Measurements from ENCODE around the gene ZSCAN20.

The ZSCAN20 gene

DNA sequence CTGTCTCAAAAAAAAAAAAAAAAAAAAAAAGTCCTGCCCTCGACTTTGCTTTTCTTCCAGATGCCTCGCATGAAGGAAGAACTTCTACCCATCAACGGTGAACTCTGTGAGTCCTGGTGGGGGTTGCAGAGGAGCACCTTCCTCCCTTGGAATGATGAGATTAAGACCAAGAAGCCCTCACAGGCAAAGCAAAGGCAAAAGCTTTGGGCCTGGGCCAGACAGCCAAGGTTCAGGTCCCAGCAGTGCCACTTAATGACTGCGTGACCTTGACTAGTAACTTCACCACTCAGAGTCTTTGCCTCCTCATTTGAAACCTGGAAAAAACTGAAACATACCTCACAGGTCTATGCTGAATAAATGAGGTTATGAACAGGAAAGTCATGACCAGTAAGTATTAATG is 55.5 kb downstream of the ZSCAN20 start:
- ATAC-seq = no peak
- TF ChIP-seq, protein P1, sequence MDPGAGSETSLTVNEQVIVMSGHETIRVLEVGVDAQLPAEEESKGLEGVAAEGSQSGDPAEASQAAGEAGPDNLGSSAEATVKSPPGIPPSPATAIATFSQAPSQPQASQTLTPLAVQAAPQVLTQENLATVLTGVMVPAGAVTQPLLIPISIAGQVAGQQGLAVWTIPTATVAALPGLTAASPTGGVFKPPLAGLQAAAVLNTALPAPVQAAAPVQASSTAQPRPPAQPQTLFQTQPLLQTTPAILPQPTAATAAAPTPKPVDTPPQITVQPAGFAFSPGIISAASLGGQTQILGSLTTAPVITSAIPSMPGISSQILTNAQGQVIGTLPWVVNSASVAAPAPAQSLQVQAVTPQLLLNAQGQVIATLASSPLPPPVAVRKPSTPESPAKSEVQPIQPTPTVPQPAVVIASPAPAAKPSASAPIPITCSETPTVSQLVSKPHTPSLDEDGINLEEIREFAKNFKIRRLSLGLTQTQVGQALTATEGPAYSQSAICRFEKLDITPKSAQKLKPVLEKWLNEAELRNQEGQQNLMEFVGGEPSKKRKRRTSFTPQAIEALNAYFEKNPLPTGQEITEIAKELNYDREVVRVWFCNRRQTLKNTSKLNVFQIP (CRISPR knock-in tag; IDR thresholded peaks at IDR 0.05; ENCODE audit: borderline replicate concordance, low read depth) = no peak
- TF ChIP-seq ESRRG (CRISPR knock-in tag; IDR thresholded peaks at IDR 0.05) (no peak), ZC3H10 (CRISPR knock-in tag; IDR thresholded peaks at IDR 0.05) (no peak), ZFP30 (CRISPR knock-in tag; IDR thresholded peaks at IDR 0.05) (no peak), PPARA (CRISPR knock-in tag; IDR thresholded peaks at IDR 0.05; ENCODE audit: borderline replicate concordance) (no peak), CSDC2 (CRISPR knock-in tag; IDR thresholded peaks at IDR 0.05) (no peak), TCF4 (CRISPR knock-in tag; IDR thresholded peaks at IDR 0.05; ENCODE audit: borderline replicate concordance) (no peak), ISL1 (CRISPR knock-in tag; IDR thresholded peaks at IDR 0.05) (no peak), ARNTL (CRISPR knock-in tag; IDR thresholded peaks at IDR 0.05; ENCODE audit: borderline replicate concordance, low read depth) (no peak), TOX (CRISPR knock-in tag; IDR thresholded peaks at IDR 0.05; ENCODE audit: borderline replicate concordance) (no peak), ZNF8 (CRISPR knock-in tag; IDR thresholded peaks at IDR 0.05) (no peak), ZNF565 (CRISPR knock-in tag; conservative IDR thresholded peaks at IDR 0.05; ENCODE audit: low read depth) (no peak), SNAI2 (CRISPR knock-in tag; IDR thresholded peaks at IDR 0.05) (no peak)
- TF ChIP-seq, protein P2, sequence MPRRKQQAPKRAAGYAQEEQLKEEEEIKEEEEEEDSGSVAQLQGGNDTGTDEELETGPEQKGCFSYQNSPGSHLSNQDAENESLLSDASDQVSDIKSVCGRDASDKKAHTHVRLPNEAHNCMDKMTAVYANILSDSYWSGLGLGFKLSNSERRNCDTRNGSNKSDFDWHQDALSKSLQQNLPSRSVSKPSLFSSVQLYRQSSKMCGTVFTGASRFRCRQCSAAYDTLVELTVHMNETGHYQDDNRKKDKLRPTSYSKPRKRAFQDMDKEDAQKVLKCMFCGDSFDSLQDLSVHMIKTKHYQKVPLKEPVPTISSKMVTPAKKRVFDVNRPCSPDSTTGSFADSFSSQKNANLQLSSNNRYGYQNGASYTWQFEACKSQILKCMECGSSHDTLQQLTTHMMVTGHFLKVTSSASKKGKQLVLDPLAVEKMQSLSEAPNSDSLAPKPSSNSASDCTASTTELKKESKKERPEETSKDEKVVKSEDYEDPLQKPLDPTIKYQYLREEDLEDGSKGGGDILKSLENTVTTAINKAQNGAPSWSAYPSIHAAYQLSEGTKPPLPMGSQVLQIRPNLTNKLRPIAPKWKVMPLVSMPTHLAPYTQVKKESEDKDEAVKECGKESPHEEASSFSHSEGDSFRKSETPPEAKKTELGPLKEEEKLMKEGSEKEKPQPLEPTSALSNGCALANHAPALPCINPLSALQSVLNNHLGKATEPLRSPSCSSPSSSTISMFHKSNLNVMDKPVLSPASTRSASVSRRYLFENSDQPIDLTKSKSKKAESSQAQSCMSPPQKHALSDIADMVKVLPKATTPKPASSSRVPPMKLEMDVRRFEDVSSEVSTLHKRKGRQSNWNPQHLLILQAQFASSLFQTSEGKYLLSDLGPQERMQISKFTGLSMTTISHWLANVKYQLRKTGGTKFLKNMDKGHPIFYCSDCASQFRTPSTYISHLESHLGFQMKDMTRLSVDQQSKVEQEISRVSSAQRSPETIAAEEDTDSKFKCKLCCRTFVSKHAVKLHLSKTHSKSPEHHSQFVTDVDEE (CRISPR knock-in tag; IDR thresholded peaks at IDR 0.05) = no peak

DNA sequence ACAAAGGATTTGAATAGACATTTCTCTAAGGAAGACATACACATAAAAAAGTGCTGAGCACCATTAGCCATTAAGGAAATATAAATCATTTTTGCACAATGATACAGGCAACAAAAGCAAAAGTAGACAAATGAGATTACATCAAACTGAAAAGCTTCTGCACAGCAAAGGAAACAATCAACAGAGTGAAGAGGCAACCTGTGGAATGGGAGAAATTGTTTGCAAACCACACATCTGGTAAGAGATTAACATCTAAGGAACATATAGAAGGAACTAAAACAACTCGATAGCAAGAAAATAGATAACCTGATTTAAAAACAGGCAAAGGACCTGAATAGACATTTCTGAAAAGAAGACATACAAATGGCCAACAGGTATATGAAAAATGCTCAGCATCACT is 57.5 kb downstream of the ZSCAN20 start:
- TF ChIP-seq ZFP30 (CRISPR knock-in tag; IDR thresholded peaks at IDR 0.05) (no peak), ZNF70 (CRISPR knock-in tag; IDR thresholded peaks at IDR 0.05) (no peak), TOX (CRISPR knock-in tag; IDR thresholded peaks at IDR 0.05; ENCODE audit: borderline replicate concordance) (no peak), TCF4 (CRISPR knock-in tag; IDR thresholded peaks at IDR 0.05; ENCODE audit: borderline replicate concordance) (no peak)
- TF ChIP-seq, protein P3, sequence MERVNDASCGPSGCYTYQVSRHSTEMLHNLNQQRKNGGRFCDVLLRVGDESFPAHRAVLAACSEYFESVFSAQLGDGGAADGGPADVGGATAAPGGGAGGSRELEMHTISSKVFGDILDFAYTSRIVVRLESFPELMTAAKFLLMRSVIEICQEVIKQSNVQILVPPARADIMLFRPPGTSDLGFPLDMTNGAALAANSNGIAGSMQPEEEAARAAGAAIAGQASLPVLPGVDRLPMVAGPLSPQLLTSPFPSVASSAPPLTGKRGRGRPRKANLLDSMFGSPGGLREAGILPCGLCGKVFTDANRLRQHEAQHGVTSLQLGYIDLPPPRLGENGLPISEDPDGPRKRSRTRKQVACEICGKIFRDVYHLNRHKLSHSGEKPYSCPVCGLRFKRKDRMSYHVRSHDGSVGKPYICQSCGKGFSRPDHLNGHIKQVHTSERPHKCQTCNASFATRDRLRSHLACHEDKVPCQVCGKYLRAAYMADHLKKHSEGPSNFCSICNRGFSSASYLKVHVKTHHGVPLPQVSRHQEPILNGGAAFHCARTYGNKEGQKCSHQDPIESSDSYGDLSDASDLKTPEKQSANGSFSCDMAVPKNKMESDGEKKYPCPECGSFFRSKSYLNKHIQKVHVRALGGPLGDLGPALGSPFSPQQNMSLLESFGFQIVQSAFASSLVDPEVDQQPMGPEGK (CRISPR knock-in tag; IDR thresholded peaks at IDR 0.05; ENCODE audit: borderline replicate concordance) = no peak
- ATAC-seq = no peak

DNA sequence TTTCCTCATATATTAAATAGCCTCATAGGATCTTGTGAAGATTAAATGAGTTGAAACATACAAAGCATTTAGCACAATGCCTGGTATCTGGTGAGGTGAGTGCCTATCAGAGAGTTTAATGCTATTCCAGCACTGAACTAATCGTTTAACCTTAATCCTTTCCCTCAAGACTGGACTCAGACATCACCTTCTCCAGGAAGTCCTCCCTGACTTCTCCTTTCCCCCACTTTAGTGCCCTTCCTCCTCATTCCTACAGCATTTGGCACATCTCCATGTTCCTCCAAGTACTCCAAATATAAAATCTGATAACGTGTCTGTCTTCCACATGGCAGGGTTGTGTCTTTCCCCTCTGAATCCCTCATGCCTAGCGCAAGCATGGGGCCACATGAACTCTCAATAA is 59.8 kb downstream of the ZSCAN20 start:
- no peak for ATAC-seq
- TF ChIP-seq OSR1 (CRISPR knock-in tag; IDR thresholded peaks at IDR 0.05) (no peak), ISL1 (CRISPR knock-in tag; IDR thresholded peaks at IDR 0.05) (no peak), SNAI2 (CRISPR knock-in tag; IDR thresholded peaks at IDR 0.05) (no peak), ZC3H10 (CRISPR knock-in tag; IDR thresholded peaks at IDR 0.05) (no peak), TOX (CRISPR knock-in tag; IDR thresholded peaks at IDR 0.05; ENCODE audit: borderline replicate concordance) (no peak), RARB (CRISPR knock-in tag; IDR thresholded peaks at IDR 0.05) (no peak), ZNF70 (CRISPR knock-in tag; IDR thresholded peaks at IDR 0.05) (no peak)
- TF ChIP-seq, protein P1 (CRISPR knock-in tag; IDR thresholded peaks at IDR 0.05; ENCODE audit: borderline replicate concordance, low read depth) = no peak

DNA sequence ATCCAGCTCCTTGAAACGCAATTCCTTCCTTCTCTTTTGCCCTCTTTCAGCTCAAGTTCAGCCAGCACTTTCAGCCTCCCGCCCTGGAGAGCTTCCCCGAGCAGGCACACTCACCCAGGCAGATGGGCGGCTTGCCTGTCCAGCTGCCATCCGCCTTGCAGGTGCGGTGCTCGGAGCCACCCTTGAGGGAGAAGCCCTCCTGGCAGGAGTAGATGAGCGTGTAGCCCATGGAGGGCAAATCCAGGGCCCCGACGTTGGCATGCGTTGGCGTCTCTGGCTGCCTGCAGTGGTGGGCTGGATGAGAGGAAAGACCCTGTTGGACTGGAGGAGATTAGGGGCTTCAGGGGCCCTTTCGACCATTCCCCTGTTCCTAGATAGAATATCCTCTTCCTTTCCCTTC is 60.5 kb downstream of the ZSCAN20 start:
- ATAC-seq = no peak
- TF ChIP-seq GLIS3 (CRISPR knock-in tag; IDR thresholded peaks at IDR 0.05) = no peak
- TF ChIP-seq ARNTL (CRISPR knock-in tag; IDR thresholded peaks at IDR 0.05; ENCODE audit: borderline replicate concordance, low read depth) = no peak
- TF ChIP-seq ESRRG (CRISPR knock-in tag; IDR thresholded peaks at IDR 0.05) = no peak
- TF ChIP-seq, protein P4, sequence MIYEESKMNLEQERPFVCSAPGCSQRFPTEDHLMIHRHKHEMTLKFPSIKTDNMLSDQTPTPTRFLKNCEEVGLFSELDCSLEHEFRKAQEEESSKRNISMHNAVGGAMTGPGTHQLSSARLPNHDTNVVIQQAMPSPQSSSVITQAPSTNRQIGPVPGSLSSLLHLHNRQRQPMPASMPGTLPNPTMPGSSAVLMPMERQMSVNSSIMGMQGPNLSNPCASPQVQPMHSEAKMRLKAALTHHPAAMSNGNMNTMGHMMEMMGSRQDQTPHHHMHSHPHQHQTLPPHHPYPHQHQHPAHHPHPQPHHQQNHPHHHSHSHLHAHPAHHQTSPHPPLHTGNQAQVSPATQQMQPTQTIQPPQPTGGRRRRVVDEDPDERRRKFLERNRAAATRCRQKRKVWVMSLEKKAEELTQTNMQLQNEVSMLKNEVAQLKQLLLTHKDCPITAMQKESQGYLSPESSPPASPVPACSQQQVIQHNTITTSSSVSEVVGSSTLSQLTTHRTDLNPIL (CRISPR knock-in tag; IDR thresholded peaks at IDR 0.05; ENCODE audit: low read depth) = no peak
- no peak for TF ChIP-seq ZNF565 (CRISPR knock-in tag; conservative IDR thresholded peaks at IDR 0.05; ENCODE audit: low read depth)
- TF ChIP-seq ISL1 (CRISPR knock-in tag; IDR thresholded peaks at IDR 0.05) = no peak
- TF ChIP-seq, protein P5, sequence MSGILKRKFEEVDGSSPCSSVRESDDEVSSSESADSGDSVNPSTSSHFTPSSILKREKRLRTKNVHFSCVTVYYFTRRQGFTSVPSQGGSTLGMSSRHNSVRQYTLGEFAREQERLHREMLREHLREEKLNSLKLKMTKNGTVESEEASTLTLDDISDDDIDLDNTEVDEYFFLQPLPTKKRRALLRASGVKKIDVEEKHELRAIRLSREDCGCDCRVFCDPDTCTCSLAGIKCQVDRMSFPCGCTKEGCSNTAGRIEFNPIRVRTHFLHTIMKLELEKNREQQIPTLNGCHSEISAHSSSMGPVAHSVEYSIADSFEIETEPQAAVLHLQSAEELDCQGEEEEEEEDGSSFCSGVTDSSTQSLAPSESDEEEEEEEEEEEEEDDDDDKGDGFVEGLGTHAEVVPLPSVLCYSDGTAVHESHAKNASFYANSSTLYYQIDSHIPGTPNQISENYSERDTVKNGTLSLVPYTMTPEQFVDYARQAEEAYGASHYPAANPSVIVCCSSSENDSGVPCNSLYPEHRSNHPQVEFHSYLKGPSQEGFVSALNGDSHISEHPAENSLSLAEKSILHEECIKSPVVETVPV (CRISPR knock-in tag; IDR thresholded peaks at IDR 0.05) = no peak

Data from SK-N-SH treated with all-trans-retinoic acid at 6 μM for 48 hours (cell line).